GM12801 (cell line): ENCODE measurements around the gene PNRC2.

Experiments
- CTCF ChIP-seq: IDR thresholded peaks from one replicate; pipeline ENCODE4 v1.5.1; 2011; ENCODE audit warnings: control low read depth; ENCODE audit not compliant: insufficient read length; ENCODE audit errors: extremely low read depth

Gene PNRC2

GRCh38 chr1:23916209-23917131 lies 43.2 kb upstream of the PNRC2 start:
- peak; percentile 12 for TF ChIP-seq CTCF

DNA sequence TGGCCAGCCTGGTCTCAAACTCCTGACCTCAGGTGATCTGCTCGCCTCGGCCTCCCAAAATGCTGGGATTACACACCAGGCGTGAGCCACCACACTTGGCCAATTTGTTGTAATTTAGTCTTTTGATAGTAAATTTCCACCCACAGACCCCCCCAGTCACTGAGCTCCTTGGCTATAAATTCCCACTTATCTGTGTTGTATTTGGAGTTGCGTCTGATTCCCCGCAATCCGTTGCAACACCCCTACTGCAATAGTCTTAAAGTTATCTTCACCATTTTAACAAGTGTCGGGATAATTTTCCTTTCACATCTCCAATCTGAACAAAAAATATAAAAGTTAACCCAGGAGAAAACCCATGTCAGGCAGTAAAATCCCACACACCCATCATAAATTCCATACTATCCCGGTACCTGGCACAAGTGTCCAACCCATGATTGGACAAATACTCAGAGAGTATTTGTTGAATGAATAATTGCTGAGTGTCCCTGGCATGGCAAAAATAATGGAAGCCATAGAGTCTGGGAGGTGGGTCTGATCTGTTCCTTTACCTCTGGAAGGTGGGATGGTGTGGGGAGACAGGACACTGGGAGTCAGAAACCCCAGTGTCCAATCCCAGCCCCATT lies 37.2 kb upstream of the PNRC2 start:
- no peak for TF ChIP-seq CTCF

DNA sequence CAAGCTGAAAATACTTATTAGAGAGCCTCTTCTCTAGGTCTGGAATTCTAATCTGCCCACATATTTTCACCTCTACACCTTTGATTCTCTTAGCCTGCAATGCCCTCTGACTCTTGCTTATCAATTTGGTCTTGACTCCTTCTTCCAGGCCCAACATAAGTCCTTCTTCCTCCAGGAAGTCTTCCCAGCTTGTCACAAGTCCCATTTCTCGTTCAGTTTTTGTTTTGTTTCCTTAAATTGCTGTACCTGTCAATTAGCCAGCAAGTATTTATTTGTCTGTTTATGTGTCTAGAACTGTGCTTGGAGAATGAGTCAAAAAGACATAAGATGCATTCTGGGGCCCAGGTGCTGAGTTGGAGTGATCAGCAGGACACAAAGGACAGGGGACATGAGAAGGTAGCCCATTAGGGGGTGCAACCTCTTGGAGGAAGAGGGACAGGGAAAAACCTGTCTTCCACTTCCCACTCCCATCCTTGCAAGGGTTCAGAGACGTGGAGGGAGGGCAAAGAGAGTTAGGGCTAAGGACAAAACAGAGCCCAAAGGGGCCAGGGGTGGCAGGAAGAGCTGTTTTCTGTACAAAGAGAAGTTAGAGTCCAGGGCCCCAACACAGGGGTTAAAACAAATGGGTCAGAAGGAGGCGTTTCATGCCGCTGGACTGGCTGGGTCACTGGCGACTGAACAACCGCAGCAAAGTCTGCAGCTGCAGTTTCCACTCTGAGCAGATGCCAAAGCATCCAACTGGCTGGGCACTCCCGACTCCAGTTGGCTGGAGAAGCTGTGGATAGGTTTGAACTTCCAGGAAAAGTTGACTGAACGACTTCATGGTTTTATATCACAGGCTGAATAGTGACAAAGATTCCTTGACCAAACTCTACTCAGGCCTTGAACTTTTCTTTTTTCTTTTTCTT lies 35.8 kb upstream of the PNRC2 start:
- no peak for TF ChIP-seq CTCF

DNA sequence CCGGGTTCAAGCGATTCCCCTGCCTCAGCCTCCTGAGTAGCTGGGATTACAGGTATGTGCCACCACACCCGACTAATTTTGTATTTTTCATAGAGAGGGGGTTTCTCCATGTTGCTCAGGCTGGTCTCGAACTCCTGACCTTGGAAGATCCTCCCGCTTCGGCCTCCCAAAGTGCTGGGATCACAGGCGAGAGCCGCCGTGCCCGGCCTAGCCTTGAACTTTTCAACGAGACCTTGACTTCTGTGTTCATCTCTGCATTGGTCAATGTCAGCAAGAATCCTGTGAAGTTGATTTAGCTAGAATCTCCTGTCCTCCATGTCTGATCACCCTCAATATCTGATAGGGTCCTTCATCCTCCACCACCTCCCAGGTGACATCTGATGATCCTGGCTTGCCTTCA lies 35.0 kb upstream of the PNRC2 start:
- no peak for TF ChIP-seq CTCF

DNA sequence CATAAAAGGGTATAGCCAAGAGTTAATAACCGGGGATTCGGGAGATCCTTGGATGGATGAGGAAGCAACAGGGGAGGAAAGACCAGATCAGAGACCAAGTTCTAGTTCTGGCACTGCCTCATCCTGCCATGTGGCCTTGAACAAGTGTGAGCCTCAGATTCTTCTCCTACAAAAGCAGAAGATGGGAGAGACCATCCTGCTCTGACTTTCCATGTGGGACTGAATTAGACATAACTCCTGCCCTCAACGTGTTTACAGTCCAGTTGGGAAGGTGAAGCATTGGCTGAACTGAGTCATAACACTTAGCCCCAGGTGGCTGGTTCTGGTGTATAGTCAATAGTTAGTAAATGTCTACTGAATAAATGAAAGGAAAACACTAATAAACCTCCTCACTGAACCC lies 34.3 kb upstream of the PNRC2 start:
- TF ChIP-seq CTCF: no peak

DNA sequence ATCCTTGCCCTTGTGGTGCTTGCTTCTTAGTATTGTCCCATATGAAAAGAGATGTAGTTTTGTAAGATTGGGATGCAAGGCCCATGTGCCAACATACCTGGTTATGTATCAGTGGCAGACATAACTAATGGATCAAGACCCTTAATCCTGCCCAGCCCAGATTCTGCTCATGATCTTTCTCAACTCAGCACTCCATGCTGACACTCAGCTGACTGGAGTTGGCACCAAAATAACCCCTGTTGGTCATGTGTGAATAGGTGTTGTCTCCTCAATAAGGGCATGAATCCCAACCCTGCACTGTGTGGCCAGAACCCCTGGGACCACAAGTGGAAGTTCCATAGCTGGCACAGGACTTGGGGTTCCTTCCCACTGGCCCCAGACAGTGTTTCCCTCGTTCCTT lies 32.5 kb upstream of the PNRC2 start:
- TF ChIP-seq CTCF: no peak

DNA sequence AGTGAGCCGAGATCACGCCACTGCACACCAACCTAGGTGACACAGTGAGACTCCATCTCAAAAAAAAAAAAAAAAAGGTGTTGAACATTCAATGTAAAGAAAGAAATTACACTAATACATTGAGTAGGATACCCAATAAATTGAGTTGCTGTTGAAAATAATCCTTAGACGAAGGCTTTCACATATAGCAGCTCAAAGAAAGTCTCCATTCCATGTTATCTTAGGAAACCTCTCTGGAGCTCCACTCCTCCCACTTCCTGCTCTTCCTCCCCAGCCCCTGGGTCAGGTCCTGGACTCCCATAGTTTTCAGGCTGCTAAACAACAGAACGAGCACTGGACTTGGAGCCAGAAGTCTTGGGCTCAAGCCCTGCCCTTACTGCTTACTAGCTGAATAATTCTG lies 30.8 kb upstream of the PNRC2 start:
- no peak for TF ChIP-seq CTCF
